NCI-H1092 treated with DMSO at 0.1 percent for 48 hours (cell line): ENCODE results near the gene ARL10.
"Not testable (repeated sequence)": the region's sequence is repeated elsewhere in the genome, so short reads cannot be mapped to it uniquely, and the experiment has no call there.

Experiments
- DNase-seq: peaks from one replicate; lab custom pipeline; 2025; lab: John Stamatoyannopoulos, UW

The ARL10 gene

DNA sequence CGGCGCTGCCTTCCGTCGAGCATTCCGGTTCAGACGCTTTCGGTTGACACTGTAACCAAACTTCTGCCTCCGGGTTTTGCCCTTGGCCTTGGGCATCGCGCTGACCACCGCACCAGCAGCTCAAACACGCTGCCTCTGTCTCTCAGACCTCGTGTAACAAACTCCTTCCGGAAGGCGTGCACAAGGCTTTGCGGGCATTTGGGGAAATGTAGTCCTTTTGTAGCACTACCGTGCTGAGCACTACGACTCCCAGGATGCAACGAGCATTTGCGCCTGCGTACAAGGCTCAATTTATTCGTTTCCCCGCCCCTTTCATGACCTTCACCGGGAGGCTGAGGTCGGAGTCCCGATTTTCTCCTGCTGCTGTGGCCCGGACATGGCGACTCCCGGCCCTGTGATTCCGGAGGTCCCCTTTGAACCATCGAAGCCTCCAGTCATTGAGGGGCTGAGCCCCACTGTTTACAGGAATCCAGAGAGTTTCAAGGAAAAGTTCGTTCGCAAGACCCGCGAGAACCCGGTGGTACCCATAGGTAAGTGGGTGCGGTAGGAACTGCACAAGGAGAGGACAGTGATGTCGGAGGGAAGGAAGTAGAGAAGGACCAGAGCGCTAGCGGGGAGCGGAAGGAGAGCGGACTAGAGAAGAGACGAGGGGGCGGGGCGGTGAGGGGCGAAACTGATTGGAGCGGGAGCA, 23.3 kb downstream of the ARL10 start, which contains the start of the genes HIGD2A and NOP16:
Gene HIGD2A, plus strand, starts transcription at position 308 of the 691 bp plus-strand sequence. Its CDS starts 69 bp downstream, at position 377.
Gene NOP16, minus strand, starts transcription at position 155 of the 691 bp plus-strand sequence. Its CDS starts 59 bp downstream, at position 96.
- DNase-seq: peak; percentile 98

DNA sequence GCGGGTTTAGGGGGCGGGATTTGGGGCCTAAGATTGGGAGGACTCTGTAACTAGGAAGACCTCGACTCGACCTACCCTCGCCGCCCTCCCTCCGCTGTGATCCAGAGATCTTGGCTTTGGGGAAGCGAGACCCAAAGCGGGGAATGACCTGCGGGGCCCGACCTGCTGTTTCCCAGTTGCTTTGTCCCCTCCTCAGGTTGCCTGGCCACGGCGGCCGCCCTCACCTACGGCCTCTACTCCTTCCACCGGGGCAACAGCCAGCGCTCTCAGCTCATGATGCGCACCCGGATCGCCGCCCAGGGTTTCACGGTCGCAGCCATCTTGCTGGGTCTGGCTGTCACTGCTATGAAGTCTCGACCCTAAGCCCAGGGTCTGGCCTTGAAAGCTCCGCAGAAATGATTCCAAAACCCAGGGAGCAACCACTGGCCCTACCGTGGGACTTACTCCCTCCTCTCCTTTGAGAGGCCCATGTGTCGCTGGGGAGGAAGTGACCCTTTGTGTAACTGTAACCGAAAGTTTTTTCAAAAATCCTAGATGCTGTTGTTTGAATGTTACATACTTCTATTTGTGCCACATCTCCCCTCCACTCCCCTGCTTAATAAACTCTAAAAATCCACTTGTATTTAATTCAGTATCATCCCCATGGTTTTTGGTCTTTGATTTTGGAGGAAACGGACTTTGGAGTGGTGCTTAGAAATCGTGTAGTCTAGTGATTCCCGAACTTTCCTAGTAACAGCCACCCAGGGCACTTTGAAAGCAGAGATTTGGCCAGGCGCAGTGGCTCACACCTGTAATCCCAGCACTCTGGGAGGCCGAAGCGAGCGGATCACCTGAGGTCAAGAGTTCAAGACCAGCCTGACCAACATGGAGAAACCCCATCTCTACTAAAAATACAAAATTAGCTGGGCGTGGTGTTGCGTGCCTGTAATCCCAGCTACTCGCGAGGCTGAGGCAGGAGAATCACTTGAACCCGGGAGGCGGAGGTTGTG, 24.1 kb downstream of the ARL10 start:
- DNase-seq: no peak

DNA sequence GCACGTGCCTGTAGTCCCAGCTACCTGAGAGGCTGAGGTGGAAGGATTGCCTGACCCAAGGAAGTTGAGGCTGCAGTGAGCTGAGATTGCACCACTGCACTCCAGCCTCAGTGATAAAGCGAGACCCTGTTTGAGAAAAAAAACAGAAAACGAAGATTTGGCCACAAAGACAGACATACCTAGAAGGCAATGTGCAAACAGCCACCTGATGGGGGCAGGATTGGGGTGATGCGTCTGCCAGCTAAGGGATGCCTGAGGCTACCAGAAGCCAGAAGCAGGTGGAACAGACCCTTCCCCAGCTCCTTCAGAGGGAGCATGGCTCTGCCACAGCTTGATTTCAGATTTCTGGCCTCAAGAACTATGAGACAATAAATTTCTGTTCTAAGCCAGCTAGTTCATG, 26.2 kb downstream of the ARL10 start:
- DNase-seq: no peak

DNA sequence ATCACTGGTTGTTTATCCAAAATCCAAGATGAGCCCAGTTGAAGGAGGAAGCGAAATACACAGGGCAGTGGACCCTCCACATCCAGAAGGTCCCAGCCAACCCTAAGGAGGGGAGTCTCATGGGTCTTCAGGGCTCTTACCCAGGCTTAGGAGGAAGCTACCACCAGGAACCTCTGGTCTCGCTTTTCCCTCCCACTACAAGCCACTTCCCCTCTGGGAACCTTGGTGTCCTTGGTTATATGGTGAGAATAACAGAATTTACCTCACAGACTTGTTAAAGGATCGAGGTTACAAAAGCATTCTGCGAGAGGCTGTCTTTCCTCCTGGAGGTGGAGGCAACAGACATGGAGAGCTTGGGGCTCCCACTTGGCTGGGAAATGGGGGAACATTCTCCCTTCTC, 26.7 kb downstream of the ARL10 start:
- no peak for DNase-seq

DNA sequence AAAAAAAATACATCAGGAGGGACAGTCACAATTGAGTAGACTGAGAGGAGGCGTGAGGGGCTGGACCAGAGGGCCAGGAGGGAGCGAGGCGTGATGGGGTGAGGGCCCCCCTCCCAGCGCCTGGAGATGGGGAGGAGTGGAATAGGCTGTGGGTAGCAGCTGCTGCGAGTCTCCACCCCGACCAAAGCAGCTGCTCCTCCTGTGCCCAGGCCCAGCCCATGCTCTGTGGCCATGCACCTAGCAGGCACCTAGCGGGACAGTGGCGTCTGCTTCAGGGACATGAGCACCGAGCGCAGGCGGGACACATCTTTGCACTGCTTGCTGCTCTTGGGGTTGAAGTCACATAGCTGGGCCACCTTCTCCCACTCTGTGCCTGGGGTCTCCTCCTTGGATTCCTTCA, 27.2 kb downstream of the ARL10 start:
- DNase-seq: no peak

DNA sequence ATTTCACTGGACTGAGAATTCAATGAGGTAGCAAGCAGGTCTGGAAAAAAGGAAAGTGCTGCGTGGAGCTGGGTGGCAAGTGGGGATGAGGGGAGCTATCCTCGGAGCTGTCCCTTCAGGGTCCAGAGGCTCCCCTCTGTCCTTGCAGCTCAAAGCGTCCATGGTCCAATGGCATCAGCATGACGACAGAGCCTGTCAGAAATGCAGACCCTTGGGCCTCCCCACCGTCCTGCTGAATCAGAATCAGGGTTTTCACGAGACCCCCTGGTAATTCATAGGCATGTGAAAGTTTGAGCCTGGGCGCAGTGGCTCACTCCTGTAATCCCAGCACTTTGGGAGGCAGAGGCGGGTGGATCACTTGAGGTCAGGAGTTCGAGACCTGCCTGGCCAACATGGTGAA, 28.8 kb downstream of the ARL10 start:
- no peak for DNase-seq

DNA sequence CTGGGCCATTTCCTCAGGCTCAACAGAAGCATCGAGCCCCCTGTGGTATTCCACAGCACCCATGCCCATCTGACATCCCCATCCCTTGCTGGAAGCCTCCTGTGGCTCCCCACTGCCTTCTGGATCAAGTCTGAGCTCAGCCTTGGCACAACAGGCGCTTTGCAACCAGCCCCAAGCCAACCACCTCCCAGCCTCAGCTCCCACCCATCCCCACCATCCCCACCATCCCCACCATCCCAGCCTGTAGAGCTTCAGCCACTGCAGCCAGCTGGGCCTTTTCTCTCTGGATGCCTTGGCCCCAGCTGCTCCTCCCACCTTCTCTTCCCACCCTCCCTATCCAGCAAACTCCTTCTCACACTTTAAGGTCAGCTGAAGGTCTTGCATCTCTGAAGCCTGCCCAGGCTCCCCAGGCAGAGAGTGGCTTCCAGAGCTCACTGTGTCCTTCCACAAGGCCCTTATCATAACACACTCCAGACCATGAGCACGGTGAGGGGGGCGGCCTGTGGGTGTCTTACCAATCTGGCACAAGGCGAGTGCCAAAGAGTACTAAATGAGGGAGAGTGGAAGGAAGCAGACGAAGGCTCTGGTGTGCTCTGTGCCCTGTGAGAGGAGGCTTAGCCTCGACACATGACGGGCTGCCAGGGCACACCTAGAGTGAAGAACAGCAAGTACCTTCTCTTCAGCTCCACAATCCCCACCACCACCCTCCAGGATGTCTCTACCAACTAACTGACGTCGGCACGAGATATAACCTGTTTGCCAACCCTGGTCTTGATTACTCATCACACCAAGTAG, 29.8 kb downstream of the ARL10 start:
- no peak for DNase-seq

DNA sequence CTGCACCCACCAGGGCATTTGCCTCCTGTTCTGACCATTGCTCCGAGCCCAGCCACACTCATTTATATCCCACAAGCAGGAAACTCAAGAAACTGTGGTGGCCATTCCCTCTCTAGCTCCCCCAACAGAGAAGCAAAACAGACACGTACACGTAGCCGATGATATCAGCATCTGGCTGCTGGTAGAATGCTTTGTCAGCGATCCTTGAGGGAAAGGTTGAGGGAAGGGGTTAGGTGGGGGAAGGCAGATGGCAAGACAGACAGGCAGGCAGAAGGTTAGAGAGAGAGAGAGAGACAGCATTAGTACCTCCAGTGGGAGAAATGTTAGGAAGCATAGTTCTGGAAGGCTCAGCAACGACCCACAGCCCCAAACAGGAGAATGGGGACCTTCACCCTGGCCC, 31.0 kb downstream of the ARL10 start:
- no peak for DNase-seq

DNA sequence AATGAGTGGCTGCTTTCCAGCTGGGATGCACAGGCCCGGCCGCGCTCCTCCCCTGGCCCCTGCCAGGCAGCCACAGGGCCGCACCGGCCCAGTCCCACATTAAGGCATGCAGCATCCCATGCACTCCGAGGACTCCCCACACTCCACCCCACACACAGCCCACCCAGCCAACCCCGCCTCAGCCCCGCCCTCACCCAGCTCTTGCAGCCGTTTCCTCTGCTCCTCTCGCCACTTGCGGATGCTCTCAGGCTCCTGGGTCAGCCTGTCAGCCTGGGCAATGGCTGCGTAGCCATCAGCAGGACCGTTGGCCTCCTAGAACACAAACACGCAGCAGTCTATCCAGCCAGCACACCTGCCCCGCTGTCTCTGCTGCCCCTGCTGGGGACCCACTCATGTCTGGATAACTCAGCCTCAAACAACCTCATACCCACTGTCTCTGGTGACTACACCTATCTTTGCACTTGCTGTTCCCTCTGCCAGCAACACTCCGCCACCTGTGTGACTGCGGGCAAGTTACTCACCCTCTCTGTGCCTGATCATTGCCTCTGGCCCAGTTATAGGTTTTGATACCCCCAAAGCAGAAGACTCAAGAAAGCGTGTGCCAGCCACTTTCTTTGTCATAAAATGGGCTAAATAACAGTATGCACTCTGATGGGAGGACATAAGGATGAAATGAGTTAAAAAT, 32.6 kb downstream of the ARL10 start:
- no peak for DNase-seq

DNA sequence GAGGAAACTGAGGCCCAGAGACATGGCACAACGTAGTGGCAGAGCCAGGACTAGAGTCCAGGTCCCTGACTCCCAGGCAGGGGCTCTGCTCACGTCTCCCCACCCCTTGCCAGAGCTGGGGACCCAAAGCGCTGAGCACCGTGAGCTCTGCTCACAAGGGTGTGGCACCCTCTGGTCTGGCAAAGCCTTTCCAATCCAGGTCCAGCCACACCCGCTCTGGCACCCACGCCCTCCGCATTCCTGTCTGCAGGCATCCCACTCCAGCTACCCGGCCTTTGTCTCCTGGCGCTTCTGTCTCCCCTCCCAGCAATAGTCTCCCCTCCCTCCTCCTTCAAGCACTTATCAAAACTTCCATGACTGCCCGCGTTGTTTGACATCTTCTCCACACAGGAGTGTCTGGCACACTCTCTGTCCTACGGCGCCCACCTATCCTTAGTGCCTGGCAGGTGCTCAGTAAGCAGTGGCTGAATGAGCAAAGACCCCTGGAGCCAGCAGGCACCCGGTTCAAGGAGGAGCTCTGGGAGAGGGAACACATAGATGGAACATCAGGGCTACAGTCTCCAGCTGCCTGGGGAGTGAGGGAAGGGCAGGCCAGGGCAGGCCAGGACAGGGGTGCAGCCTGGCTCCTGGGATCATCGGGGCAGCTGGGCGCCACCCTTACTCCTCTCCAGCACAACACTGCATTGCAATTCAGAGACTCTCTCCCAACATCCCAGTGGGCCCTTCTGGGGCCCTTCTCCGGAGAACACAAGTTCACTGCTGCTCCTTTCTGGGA, 35.3 kb downstream of the ARL10 start:
- no peak for DNase-seq

DNA sequence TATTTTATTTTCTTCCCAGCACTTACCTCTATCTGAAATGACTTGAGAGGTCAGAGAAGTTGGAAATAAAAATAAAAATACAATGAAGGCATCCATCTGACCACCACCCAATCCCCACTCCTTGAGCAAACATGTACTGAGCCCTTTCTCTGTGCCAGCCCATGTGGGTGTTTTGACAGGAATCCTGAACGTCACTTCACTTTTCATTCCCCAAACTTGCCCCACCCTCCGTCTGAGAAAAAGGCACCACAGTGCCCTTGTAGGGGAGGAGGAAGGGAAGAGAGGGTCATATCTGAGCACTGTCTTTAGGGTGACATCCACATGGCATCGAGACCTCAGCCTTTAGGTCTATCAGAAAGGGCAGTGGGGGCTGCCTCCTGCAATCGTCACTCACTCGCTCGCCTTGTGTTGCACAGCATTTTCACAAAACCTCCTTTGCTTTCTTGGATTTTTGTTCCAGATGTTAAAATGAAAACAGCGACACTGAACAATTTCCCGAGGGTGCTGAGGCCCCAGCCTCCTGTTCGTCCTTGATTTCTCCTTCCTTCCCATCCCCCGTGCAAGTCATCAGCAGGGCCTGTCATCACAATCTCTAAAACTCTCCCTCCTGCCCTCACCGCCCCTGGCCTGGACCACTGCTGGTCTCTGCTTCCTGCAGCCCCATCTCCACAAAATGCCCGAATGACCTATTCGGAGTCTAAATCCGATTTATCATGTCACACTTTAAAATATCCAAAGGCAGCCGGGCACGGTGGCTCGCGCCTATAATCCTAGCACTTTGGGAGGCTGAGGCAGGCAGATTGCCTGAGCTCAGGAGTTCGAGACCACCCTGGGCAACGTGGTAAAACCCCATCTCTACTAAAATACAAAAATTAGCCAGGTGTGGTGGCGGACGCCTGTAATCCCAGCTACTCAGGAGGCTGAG, 36.3 kb downstream of the ARL10 start:
- no peak for DNase-seq

DNA sequence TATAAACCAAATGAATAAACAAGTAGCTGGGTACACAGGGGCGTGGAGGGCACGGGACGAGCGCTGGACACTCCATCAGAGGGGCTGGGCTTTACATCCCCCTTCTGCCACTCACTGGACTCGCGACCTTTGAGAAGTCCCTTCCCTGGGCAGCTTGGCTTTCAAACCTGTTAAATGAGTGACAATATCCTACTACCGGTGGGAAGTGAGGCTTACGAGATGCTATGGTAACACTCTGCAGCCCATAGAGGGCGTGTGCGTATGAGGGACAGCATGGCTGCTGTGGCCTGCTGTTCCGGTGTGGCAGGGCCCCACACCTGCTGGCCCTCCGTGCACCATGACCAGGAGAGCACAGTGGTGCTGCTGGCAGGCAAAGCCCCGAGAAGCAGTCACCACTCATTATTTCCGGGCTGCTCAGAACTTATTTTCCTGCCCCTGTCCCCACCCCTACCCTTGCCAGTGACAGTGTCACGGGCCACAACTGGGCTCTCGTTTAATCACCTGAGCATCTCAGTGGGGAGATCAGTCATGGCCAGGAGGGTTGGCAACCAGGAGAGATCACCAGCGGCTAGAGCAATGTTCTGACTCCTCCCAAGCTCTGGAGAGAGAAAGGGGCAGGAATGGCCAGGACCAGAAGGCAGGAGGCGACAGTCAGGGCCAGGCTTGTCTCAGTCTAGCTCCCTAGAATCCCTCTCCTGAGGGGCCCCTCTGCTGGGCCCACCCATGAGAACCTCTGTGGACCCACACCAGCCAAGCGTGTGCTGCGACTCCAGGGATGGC, 40.6 kb downstream of the ARL10 start:
- DNase-seq: no peak

DNA sequence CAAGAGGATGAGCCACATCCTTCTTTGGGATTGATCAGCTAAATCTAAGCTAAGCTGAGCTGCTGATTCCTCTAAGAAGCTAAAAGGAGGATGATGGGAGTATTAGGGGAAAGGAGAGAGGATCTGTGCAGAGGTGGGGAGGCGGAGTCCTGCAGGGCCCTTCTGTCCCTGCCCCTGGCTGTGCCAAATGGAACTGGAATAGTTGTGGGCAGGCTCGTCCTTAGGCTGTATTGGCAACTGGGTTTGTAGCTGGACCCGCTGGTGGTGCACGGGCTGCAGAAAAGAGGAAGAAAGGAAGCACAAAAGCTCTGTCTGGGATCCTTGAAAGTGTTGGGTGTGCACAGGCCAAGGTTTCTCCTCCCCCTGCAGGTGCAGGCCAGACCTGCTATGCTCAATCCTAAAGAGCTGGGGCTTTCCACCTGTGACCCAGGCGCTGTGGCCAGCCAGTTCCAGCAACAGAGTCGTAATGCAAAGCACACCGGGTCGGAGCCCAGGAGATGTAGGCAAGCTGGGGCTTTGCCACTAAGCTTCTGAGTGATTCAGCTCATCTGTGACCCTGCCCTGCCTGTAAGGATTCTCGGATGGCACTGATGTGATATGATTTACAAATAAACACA, 41.3 kb downstream of the ARL10 start:
- DNase-seq: no peak

DNA sequence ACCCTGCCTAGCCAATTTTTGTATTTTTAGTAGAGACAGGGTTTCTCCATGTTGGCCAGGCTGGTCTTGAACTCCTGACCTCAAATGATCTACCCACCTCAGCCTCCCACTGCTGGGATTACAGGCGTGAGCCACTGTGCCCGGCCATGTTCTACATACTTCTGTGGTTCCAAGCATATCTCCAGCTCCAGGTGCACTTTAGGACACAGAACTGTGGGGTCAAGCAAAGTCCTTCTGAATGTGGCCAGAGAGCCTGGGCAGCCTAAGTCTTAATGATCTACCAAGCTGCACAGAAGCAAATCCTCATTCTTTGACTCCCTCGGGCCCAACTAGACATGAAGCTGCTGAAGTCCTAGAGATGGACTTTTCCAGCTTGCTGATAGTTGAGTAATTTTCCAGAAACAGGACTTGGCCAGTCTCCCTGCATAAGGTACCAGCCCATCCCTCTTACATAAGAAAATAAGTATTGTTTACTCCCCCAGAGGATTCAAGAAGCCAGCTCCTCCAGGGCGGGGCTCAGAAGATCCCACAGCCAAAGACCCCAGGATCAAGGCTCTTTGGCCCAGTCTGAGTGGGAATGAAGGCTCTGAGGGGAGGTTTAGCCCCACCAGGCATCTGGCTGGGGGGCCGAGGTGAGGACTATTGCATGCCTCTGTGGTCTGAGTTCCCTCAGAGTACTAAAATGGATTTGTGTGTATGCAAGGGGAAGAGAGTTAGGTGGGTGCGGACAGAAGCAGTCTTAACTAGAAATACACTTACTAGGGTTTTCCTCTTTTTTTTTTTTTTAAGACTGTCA, 42.4 kb downstream of the ARL10 start:
- DNase-seq: no peak

DNA sequence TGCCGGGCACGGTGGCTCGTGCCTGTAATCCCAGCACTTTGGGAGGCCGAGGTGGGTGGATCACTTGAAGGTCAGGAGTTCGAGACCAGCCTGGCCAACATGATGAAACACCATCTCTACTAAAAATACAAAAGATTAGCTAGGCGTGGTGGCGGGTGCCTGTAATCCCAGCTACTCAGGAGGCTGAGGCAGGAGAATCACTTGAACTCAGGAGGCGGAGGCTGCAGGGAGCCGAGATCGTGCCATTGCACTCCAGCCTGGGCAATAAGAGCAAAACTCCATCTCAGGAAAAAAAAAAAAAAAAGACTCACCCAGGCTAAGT, 42.9 kb downstream of the ARL10 start:
- not testable (repeated sequence) for DNase-seq

DNA sequence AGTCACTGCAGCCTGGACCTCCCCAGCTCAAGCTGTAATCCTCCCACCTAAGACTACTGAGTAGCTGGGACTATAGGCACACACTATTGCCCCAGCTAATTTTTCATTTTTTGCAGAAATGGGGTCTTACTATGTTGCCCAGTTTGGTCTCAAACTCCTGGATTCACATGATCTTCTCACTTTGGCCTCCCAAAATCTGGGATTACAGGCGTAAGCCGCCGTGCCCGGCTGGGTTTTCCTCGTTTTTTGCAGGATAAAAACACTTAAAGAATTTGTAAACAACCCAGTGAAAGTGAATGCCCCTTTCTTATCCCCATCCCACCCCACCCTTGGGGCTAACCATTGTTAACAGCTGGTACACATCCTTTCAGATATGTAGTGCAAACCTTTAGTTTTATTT, 43.3 kb downstream of the ARL10 start:
- DNase-seq: no peak

DNA sequence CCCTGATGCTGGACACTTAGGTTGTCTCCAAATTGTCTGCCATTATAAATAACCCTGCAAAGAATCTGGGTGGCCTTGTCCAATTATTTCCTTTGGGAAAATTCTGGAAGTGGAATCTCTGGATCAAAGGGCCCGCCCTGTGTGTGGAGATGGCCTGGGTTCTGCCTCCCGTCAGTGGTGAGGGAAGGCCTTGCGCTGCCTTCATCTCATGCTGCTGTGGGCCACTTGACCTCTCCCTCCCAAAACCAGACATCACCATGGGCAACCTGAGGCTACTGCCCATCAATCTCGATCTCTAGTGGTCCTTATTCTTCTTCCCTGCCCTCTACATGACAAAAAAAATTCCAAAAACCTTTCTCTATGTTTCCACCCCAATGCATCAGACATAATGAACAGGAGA, 44.5 kb downstream of the ARL10 start:
- no peak for DNase-seq
